ENCODE results near the gene TMEM121B. TPM values are rescaled to one million over a fixed set of nuclear protein-coding genes. Genes with fewer than 3 reads are reported as not detected.
A peak's percentile ranks its signal among the peaks of the same experiment; 100 is the strongest.

TMEM121B gene
- total RNA-seq, 4 donors from 2014 or later, result 0.76 to 1.9 (median 1.6) TPM

DNA sequence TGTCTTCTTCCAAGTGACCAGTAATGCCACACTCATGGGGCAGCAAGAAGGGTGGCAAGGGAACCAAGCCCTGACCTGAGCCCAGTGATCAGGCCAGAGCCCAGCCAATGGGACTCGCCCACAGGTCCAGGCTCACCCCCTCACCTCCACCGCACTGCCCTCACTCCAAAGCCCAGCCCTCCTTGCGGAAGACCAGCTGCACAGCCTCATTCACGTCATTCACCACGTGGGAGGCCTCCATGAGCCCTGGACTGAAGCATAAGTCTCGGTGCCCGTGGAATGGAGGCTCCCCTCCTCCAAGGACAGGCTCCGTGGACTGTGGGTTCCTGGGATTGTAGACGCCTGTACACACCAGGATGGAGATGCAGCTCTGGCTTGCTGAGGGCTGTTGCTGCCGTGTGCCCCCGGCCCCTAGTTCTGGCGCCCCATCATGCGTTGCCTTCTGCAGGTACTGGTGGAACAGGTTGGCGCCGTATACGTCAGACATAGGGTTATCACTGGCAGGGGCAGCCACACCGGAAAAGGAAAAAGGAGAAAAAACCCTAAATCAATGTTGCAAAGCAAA, 16.8 kb upstream of the TMEM121B start:
- H3K27me3 ChIP-seq, result no peaks in the 10 kb centered on the region
- peaks cover 61% of the 10 kb centered on the region for H3K36me3 ChIP-seq
- no peaks in the 10 kb centered on the region for H3K4me1 ChIP-seq
- H3K27ac ChIP-seq, result no peak overlapping the region
- DNase-seq (ENCODE audit: low spot score in 2 of 2), result peak in 1 of 2 donors; percentile 25
- TF ChIP-seq POLR2AphosphoS5 (IDR thresholded peaks at IDR 0.05) (no peak), POLR2A (IDR thresholded peaks at IDR 0.05) (no peak), EP300 (IDR thresholded peaks at IDR 0.05) (no peak)
- TF ChIP-seq, protein P1, sequence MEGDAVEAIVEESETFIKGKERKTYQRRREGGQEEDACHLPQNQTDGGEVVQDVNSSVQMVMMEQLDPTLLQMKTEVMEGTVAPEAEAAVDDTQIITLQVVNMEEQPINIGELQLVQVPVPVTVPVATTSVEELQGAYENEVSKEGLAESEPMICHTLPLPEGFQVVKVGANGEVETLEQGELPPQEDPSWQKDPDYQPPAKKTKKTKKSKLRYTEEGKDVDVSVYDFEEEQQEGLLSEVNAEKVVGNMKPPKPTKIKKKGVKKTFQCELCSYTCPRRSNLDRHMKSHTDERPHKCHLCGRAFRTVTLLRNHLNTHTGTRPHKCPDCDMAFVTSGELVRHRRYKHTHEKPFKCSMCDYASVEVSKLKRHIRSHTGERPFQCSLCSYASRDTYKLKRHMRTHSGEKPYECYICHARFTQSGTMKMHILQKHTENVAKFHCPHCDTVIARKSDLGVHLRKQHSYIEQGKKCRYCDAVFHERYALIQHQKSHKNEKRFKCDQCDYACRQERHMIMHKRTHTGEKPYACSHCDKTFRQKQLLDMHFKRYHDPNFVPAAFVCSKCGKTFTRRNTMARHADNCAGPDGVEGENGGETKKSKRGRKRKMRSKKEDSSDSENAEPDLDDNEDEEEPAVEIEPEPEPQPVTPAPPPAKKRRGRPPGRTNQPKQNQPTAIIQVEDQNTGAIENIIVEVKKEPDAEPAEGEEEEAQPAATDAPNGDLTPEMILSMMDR (IDR thresholded peaks at IDR 0.05), result no peak
- no peak overlapping the region for H3K4me3 ChIP-seq
- H3K9me3 ChIP-seq, result no peaks in the 10 kb centered on the region
- WGBS, result 94% methylated on average over 10 of the region's 17 CpGs

- Histone ChIP-seq H3K36me3 (peaks cover 53% of the 10 kb centered on the region), H3K4me1 (no peaks in the 10 kb centered on the region), H3K27me3 (no peaks in the 10 kb centered on the region), H3K9me3 (no peaks in the 10 kb centered on the region), H3K27ac (no peak overlapping the region), H3K4me3 (no peak overlapping the region)
- DNase-seq (ENCODE audit: low spot score in 2 of 2), result peak in 1 of 2 donors; percentile 41
- TF ChIP-seq POLR2A (IDR thresholded peaks at IDR 0.05), result no peak
- TF ChIP-seq, protein P1 (IDR thresholded peaks at IDR 0.05), result no peak
- TF ChIP-seq POLR2AphosphoS5 (IDR thresholded peaks at IDR 0.05), result no peak
- TF ChIP-seq EP300 (IDR thresholded peaks at IDR 0.05), result no peak
- 65% methylated on average over 4 of the region's 4 CpGs for WGBS
These were observed 16.0 kb upstream of the TMEM121B start for GRCh38 chr22:17137170-17137569.

- TF ChIP-seq, protein P1 (IDR thresholded peaks at IDR 0.05), result no peak
- TF ChIP-seq EP300 (IDR thresholded peaks at IDR 0.05) (no peak), POLR2AphosphoS5 (IDR thresholded peaks at IDR 0.05) (no peak), POLR2A (IDR thresholded peaks at IDR 0.05) (no peak)
- Histone ChIP-seq H3K27me3 (no peaks in the 10 kb centered on the region), H3K4me3 (no peak overlapping the region), H3K36me3 (peaks cover 34% of the 10 kb centered on the region), H3K9me3 (no peaks in the 10 kb centered on the region), H3K4me1 (no peaks in the 10 kb centered on the region), H3K27ac (no peak overlapping the region)
- peak in 1 of 2 donors; percentile 41 for DNase-seq (ENCODE audit: low spot score in 2 of 2)
- WGBS, result 89% methylated on average over 12 of the region's 15 CpGs
These were observed 14.1 kb upstream of the TMEM121B start for GRCh38 chr22:17135153-17135760.

DNA sequence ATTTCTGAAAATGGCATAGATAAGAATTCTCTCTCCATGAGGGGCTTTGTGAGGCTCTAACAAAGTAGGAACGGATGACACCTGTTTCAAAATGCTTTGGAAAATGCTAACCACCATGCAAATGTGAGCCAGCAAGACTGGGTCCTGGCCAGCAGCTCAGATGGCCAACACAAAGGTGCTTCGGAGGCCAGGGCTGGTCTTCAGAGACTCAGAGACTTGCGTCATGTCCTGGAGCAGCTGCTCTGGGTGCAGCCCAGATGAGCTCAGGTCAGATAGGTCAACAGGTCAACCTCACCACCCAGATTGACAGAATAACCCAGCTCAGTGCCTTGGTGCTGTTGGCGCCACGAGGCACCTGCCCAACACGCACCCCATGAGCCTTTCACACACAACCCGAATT, 12.0 kb upstream of the TMEM121B start:
- no peaks in the 10 kb centered on the region for H3K4me1 ChIP-seq
- peaks cover 21% of the 10 kb centered on the region for H3K36me3 ChIP-seq
- DNase-seq (ENCODE audit: low spot score in 2 of 2), result peak in 1 of 2 donors; percentile 22
- TF ChIP-seq EP300 (IDR thresholded peaks at IDR 0.05), result no peak
- TF ChIP-seq, protein P1 (IDR thresholded peaks at IDR 0.05), result no peak
- no peak for TF ChIP-seq POLR2AphosphoS5 (IDR thresholded peaks at IDR 0.05)
- TF ChIP-seq POLR2A (IDR thresholded peaks at IDR 0.05), result no peak
- WGBS, result 76% methylated on average over 6 of the region's 7 CpGs
- no peak overlapping the region for H3K27ac ChIP-seq
- no peaks in the 10 kb centered on the region for H3K9me3 ChIP-seq
- no peaks in the 10 kb centered on the region for H3K27me3 ChIP-seq
- H3K4me3 ChIP-seq, result no peak overlapping the region

- no peaks in the 10 kb centered on the region for H3K9me3 ChIP-seq
- H3K27ac ChIP-seq, result no peak overlapping the region
- peak in 1 of 2 donors; percentile 20 for DNase-seq (ENCODE audit: low spot score in 2 of 2)
- no peaks in the 10 kb centered on the region for H3K4me1 ChIP-seq
- WGBS, result 18% methylated on average over 2 of the region's 2 CpGs
- H3K4me3 ChIP-seq, result no peak overlapping the region
- TF ChIP-seq EP300 (IDR thresholded peaks at IDR 0.05) (no peak), POLR2AphosphoS5 (IDR thresholded peaks at IDR 0.05) (no peak), POLR2A (IDR thresholded peaks at IDR 0.05) (no peak)
- TF ChIP-seq, protein P1 (IDR thresholded peaks at IDR 0.05), result no peak
- no peaks in the 10 kb centered on the region for H3K27me3 ChIP-seq
- peaks cover 10% of the 10 kb centered on the region for H3K36me3 ChIP-seq
These were observed 11.0 kb upstream of the TMEM121B start for GRCh38 chr22:17132112-17132511.

Measured in suprapubic skin (tissue), 4 donors.